AG09319 (cell line): ENCODE measurements around the gene HOXA2.

Experiments used
- DNase-seq: peaks from one replicate; pipeline ENCODE4 v3.0.0-alpha.2; 2010; ENCODE audit warnings: low read depth; ENCODE audit errors: extremely low read depth
- TF ChIP-seq, protein P1 (sequence below): IDR thresholded peaks from 2 replicates; pipeline ENCODE4 v1.5.1; 2011; ENCODE audit warnings: low read depth, mild to moderate bottlenecking, inconsistent platforms, low read length, moderate library complexity

Gene HOXA2

DNA sequence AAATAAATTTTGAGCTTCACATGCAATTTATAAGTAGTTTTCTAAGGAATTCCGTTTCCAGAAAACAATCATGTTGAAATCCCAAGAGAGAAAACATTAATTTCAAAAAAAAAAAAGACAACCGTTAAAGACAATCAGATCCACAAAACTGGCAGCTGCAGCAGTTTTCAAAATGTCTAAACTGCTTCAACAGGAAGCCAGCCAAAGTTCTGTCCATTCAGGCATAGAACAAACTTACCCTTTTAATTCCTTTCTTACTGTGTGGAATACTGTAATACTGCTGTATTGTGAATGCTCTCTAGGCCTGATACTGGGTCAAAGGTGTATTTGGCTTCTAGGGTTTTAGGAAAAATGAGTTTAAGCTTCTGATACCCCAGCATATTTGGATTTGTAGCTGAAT lies 38.3 kb downstream of the HOXA2 start:
- TF ChIP-seq, protein P1, sequence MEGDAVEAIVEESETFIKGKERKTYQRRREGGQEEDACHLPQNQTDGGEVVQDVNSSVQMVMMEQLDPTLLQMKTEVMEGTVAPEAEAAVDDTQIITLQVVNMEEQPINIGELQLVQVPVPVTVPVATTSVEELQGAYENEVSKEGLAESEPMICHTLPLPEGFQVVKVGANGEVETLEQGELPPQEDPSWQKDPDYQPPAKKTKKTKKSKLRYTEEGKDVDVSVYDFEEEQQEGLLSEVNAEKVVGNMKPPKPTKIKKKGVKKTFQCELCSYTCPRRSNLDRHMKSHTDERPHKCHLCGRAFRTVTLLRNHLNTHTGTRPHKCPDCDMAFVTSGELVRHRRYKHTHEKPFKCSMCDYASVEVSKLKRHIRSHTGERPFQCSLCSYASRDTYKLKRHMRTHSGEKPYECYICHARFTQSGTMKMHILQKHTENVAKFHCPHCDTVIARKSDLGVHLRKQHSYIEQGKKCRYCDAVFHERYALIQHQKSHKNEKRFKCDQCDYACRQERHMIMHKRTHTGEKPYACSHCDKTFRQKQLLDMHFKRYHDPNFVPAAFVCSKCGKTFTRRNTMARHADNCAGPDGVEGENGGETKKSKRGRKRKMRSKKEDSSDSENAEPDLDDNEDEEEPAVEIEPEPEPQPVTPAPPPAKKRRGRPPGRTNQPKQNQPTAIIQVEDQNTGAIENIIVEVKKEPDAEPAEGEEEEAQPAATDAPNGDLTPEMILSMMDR = no peak
- no peak for DNase-seq

DNA sequence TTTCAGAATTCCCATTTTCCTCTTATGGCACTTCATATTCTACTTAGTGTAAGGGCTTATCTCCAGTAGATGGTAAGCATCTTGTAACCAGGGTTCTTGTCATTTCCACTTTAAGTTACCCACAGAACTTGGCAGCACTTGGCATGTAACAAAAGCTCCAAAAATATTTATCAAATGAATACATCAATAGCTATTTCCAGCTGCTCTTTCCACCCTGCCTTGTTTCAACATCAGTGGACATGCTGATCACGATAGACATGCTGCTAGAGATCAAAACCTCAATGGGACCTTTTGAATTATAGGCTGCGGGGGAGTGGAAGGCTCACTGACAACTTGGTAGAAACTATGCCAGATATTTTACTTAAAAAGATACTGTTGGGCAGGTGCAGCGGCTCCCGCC lies 39.5 kb downstream of the HOXA2 start:
- TF ChIP-seq, protein P1 = no peak
- no peak for DNase-seq

DNA sequence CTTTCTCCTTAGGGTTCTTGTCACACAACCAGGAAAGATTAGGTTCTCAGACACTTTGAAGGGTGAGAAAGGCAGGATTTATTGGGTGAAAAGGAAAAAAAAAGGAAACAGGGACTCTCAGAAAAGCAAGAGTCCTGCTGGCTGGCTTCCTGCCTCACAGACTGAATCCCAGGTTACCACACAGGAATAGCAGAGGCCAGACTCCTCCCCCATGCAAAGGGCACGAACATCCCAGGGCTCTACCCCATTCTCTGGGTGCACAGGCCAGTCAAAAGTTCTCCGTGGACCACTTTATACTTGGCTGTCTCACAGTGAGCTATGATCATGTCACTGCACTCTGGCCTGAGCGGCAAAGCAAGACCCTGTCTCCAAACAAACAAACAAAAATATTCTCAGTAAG lies 49.3 kb downstream of the HOXA2 start:
- no peak for DNase-seq
- TF ChIP-seq, protein P1 = no peak

DNA sequence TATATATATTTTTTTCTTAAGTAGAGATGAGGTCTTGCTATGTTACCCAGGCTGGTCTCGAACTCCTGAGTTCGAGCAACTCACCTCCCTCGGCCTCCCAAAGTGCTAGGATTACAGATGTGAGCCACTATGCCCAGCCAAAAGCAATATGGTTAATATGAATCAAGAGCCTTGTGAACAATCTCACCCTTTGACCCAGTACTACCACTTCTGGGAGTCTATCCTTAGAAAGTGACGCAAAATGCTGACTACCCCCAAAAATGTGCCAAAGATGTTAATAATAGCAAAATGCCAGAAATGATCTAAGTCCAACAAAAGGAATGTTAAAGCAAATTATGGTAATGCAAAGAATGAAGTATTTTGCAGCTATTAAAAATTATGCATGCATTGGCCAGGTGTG lies 51.0 kb downstream of the HOXA2 start:
- DNase-seq = no peak
- TF ChIP-seq, protein P1 = no peak
